Measurements from ENCODE around the gene DUSP2.

The DUSP2 gene

DNA sequence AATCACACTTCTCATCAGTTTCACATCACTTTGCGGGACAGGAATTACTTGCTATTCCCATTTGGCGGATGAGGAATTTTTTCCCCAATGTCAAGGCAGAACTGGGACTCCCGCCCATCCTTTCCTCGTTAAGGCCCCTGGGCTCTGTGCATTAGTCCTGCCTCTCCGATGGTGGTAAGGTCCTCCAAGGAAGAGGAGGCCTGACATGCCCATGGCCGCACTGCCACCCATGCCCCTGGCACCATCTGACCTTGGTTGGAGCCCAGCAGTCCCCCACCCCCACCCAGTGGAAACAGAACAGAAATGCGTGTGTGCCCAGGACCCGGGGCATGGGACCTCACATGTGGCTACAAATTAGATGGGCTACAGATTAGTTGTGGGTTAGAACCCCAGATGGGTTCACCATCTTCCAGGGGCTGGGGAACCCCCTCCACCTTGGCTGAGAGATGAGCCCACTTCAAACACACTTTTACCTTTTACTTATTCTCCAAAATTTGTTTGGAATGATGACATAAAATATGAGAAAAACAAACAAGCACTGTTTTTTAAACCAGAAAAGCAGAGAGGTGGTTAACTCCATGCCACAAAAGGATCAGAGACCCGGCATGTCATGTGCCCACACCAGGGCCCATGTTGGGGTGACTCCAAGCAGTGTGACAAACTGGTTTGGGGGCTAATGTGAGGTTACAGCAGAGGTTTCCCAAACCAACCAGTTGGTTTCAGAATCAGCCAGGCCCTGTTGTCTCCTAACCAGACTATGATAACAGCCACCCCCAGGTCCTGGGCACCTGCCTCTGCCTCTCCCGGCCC, 11.0 kb upstream of the DUSP2 start:
- no peak overlapping the region for H3K27ac ChIP-seq

DNA sequence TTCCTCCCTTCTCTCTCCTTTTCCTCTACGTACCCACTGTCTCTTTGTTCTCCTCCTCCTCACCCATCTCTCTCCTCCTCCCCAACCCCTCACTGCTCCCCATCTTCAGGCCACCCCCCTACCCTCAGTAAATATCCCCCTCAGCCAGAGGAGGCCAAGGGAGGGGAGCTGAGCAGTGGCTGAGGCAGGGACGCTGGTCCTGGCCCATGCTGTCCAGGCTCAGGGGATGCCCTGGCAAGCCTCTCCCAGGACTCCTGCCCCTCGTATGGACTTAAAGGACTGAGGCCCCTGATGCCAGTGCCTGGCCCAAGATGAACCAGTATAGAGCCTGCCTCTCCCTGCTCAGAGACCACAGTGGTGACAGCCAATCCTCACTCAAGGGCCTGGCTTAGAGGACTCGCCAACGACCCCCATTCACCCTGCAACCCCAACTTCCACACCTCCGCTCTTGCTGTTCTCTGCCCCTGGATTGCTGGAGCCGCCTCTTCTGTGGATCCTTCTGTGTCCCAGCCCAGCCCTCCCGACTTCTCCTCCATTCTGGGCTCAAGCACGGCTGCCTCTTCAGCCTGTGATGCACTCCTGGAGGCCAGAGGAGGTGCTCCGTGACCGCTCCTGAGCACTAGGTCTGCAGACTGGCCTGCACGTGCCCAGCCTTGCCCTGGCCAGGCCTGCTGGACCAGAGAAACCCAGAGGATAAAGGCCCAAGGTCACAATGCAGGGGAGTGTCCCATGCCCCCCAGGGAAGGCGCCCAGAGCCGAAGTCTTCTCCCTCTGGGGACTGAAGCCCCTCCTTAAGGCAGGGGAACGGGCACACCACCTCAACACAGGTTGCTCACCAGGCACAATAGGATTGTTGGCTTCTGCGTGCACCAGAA, 9.5 kb upstream of the DUSP2 start:
- H3K27ac ChIP-seq: no peak overlapping the region
- TF ChIP-seq CTCF (IDR thresholded peaks at IDR 0.05): no peak
- TF ChIP-seq ZFX (IDR thresholded peaks at IDR 0.05; ENCODE audit: borderline replicate concordance): no peak

More for the DNA sequence above, 11.0 kb upstream of the DUSP2 start:
- TF ChIP-seq ZFX (IDR thresholded peaks at IDR 0.05; ENCODE audit: borderline replicate concordance) (no peak), CTCF (IDR thresholded peaks at IDR 0.05) (no peak)

DNA sequence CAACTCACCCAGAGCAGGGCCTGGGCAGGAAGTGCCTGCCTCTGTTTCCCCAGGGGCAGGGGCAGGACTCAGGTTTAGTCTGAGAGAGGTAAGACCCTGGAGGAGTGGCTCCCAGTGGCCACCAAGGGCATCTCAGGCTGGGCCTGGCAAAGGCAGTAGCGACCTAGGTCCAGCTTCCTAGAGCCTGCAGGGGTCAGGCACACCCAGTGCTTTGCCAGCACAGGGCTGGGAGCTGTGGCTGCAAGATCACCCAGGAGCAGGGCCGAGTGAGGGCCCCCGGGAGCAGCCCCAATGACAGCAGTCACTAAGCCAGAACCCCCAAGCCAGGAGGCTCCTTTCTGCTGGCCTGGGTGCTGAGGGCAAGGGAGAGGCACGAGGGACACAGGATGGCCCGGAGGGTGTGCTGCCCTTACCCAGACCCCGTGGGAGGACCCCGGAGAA, 8.8 kb upstream of the DUSP2 start:
- no peak overlapping the region for H3K27ac ChIP-seq
- TF ChIP-seq ZFX (IDR thresholded peaks at IDR 0.05; ENCODE audit: borderline replicate concordance) (no peak), CTCF (IDR thresholded peaks at IDR 0.05) (no peak)

DNA sequence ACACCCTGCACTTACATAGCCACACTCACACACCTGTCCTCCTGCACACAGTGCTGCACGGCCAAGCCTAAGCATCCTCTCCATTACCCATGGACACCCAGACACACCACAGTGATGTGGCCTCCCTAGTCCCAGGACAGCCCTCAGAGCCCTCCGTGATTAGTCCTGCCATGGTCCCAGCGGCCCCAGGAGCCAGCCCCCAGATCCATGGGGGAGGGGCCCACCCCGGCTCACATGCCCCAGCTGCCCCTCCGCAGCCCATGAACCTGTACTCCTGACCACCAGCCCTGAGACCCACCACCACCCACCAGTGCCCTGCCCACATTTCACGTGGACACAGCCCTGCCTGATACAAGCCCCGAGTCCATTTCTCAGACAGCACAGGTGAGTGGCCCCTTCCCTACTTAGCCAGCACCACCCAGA, 8.1 kb upstream of the DUSP2 start:
- TF ChIP-seq ZFX (IDR thresholded peaks at IDR 0.05; ENCODE audit: borderline replicate concordance): no peak
- no peak for TF ChIP-seq CTCF (IDR thresholded peaks at IDR 0.05)
- no peak overlapping the region for H3K27ac ChIP-seq

- H3K27ac ChIP-seq: no peak overlapping the region
- TF ChIP-seq CTCF (IDR thresholded peaks at IDR 0.05) (no peak), ZFX (IDR thresholded peaks at IDR 0.05; ENCODE audit: borderline replicate concordance) (no peak)
Observed at GRCh38 chr2:96152304-96153161, 7.3 kb upstream of the DUSP2 start.

- no peak overlapping the region for H3K27ac ChIP-seq
- TF ChIP-seq CTCF (IDR thresholded peaks at IDR 0.05): no peak
- TF ChIP-seq ZFX (IDR thresholded peaks at IDR 0.05; ENCODE audit: borderline replicate concordance): no peak
Observed at GRCh38 chr2:96151595-96152303, 6.5 kb upstream of the DUSP2 start.
